ENCODE results near the gene EBP. TPM values are rescaled to one million over a fixed set of nuclear protein-coding genes. Genes with fewer than 3 reads are reported as not detected.

The EBP gene
- total and polyA plus RNA-seq, 9 of the 15 experiments (the other 6 are each of a cell fraction or from before 2014, with no cell fraction given): 228 to 987 (median 274) TPM

- TF ChIP-seq CUX1 (CRISPR knock-in tag; IDR thresholded peaks at IDR 0.05): no peak
- TF ChIP-seq ZSCAN32 (CRISPR knock-in tag; IDR thresholded peaks at IDR 0.05): no peak
- TF ChIP-seq U2AF1 (optimal IDR thresholded peaks at IDR 0.05; ENCODE audit: low read depth, low read length): no peak
- no peak for TF ChIP-seq CHD4 (IDR thresholded peaks at IDR 0.05; ENCODE audit: insufficient read depth, insufficient replicate concordance, low read depth, low read length, poor library complexity, severe bottlenecking)
Measured at GRCh38 chrX:48487362-48487798, 34.2 kb upstream of the EBP start (continued).

GRCh38 chrX:48488034-48488433 is 33.6 kb upstream of the EBP start:
- BruUV-seq (replicated peaks): no TSS peak
- DNase-seq (ENCODE audit: extremely low read depth in 1 of 4, low spot score in 3 of 4) (no peak), ATAC-seq (no peak; the same call in 2 of the 3 replicates), FAIRE-seq (no peak)
- Histone ChIP-seq H3K27ac (ENCODE audit: extremely low read depth, low read depth, low read length) (peak overlapping the region; percentile 69; the same call in 1 of the 3 replicates), H2AFZ (ENCODE audit: low read depth, low read length) (peak overlapping the region; percentile 68; the same call in 1 of the 2 replicates), H3K27me3 (ENCODE audit: control insufficient read depth in 2 of 2, insufficient read depth in 2 of 2, low read length in 2 of 2) (no peaks in the 10 kb centered on the region), H3K9ac (ENCODE audit: insufficient read depth in 1 of 2, low read depth in 2 of 2, low read length in 2 of 2) (peak overlapping the region in 1 of 2 experiments; percentile 37; a peak in 2 of 4 replicates), H3K4me1 (replicated peaks in 1 of 2; ENCODE audit: control insufficient read depth in 2 of 2, insufficient read depth in 2 of 2, low read length in 2 of 2) (peaks cover under 1 to 21% of the 10 kb centered on the region in 2 experiments; a peak in 4 of 5 replicates), H3K36me3 (ENCODE audit: control insufficient read depth, insufficient read depth, low read length) (peaks cover 30% of the 10 kb centered on the region; the same call in 2 of the 3 replicates), H3K9me3 (replicated peaks; ENCODE audit: control insufficient read depth, insufficient read depth, low read depth, low read length) (no peaks in the 10 kb centered on the region), H3K79me2 (ENCODE audit: control insufficient read depth, insufficient read depth, low read length) (no peaks in the 10 kb centered on the region), H3K9me1 (ENCODE audit: control insufficient read depth, insufficient read depth, low read length) (peaks cover 4% of the 10 kb centered on the region), H3K4me2 (ENCODE audit: insufficient read depth, low read length) (peak overlapping the region; percentile 68; the same call in 1 of the 2 replicates), H3K4me3 (no peak overlapping the region), H4K20me1 (replicated peaks; ENCODE audit: control insufficient read depth, insufficient read depth, low read length) (no peaks in the 10 kb centered on the region)
- ChIA-PET CTCF (ENCODE audit: low intra/inter-chr PET ratio) (no interaction called here), POLR2A (no interaction called here)
- 55% methylated on average over 3 of the region's 3 CpGs for WGBS (ENCODE audit: insufficient coverage, low coverage, missing lambda C conversion rate)
- in situ Hi-C loops (cut with MboI) (loop anchor here (25.0 kb wide), 1 partner anchor 626 kb away; no protein-coding TSS in a partner anchor), intact Hi-C loops (cut with micrococcal nuclease) (no loop called here)
- TF ChIP-seq DEAF1 (CRISPR knock-in tag; IDR thresholded peaks at IDR 0.05) (no peak), ZNF561 (CRISPR knock-in tag; conservative IDR thresholded peaks at IDR 0.05) (no peak), FOXM1 (IDR thresholded peaks at IDR 0.05; ENCODE audit: low read depth) (no peak), FOXM1 (CRISPR knock-in tag; IDR thresholded peaks at IDR 0.05; ENCODE audit: low read depth) (no peak)
